Adrenal gland (tissue), 12 donors: Measurements from ENCODE around the gene C10orf53. TPM values are rescaled to one million over a fixed set of nuclear protein-coding genes. Genes with fewer than 3 reads are reported as not detected.

Experiments
- polyA plus RNA-seq, 3 donors: library from polyadenylated mRNA; stranded (reverse); fragments of 200-250 nt in 2 of 3; fragments of 350-450 nt in 1 of 3; fragmentation: Illumina TruSeq in 1 of 3; extraction: RNeasy Lipid Tissue Mini Kit (QIAGEN cat#74804) in 1 of 3; gene quantifications; one replicate each; pipeline ENCODE4 v1.2.3, GENCODE V29; 2013 to 2014
- total RNA-seq, 9 donors: library from RNA; depleted of rRNA in 4 of 9; stranded (reverse); fragments of >200 nt in 4 of 9; fragments of 120-200 nt in 1 of 9; fragmentation: NEBNext Ultra II Directional in 1 of 9; extraction: Animal tissue kit (Norgen Biotek cat#: 25700) in 1 of 9; gene quantifications; one replicate each; pipeline versions ENCODE4 v1.1.0 to v1.2.4, GENCODE V29; 2013 to 2023
- donor health status: healthy with polysubstance abuse.
- donor health status: Bipolar disorder and iron deficiency.
- donor health status: DM: yes; HTN: yes; CAD: no.
- donor health status: DM: no; HTN: no; CAD: no.
- donor health status: DM: no; HTN: no; CAD: no.
- donor health status: DM: yes; HTN: yes; CAD: no.

C10orf53 gene
- total and polyA plus RNA-seq, 12 donors, result not detected

Other genes with a start within 250 kb of the C10orf53 start
- 10 to 100 TPM in 8 of 9 donors, 1 to 10 TPM in 1; 7.8 to 27.9 (median 18.5) TPM for gene ERCC6, start 140.5 kb upstream of the C10orf53 start, total RNA-seq
- 1 to 10 TPM; 3.7 to 8.1 (median 7.2) TPM for gene ERCC6, start 140.5 kb upstream of the C10orf53 start, polyA plus RNA-seq
- gene SLC18A3, start 69.3 kb upstream of the C10orf53 start, total RNA-seq, result under 1 TPM in 2 of 9 donors, not detected in 7; 0.14 to 0.41 TPM
- under 1 TPM in 2 of 3 donors, not detected in 1; 0.03 to 0.16 TPM for gene SLC18A3, start 69.3 kb upstream of the C10orf53 start, polyA plus RNA-seq
- not detected for gene CHAT, start 65.6 kb upstream of the C10orf53 start, total RNA-seq
- not detected for gene CHAT, start 65.6 kb upstream of the C10orf53 start, polyA plus RNA-seq
- 10 to 100 TPM in 1 of 9 donors, 1 to 10 TPM in 8; 1.4 to 15.1 (median 2.7) TPM for gene OGDHL, start 82.7 kb downstream of the C10orf53 start, total RNA-seq
- gene OGDHL, start 82.7 kb downstream of the C10orf53 start, polyA plus RNA-seq, result 10 to 100 TPM in 1 of 3 donors, 1 to 10 TPM in 2; 5.6 to 31.9 (median 9.2) TPM